ENCODE data around the gene PRR35. TPM values are rescaled to one million over a fixed set of nuclear protein-coding genes. Genes with fewer than 3 reads are reported as not detected.

PRR35 gene
- total RNA-seq, result not detected
- long read RNA-seq, result 0 reads

DNA sequence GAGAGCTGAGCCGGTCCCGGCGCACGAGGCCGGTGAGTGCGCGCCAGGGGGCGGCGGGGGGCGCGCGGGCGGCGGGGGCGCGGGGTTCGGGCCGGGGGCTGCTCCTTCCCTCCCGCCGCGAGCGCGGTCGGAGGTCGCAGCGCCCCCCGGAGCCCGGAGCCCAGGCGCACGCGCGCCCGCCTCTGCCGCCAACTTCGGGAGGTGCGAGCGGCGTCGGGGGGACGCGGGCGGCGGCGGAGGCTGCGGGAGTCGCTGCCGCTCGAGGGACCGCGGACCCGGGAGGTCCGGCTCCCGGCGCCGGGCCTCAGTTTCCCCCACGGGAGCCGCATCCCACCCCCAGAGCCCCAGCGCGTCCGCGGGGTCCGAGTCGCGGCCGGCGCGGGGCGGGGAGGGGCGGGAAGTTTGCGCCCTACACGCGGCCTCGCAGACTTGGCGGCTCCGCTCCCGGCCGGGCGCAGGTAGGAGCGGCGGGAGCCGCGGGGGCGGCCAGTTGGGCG lies at the start of gene PRR35:
PRR35 (plus strand) TSS at position 191 of the 497 bp plus-strand sequence. CDS start 2,901 bp downstream, outside the sequence.
- no peak for ATAC-seq (ENCODE audit: poor library complexity)
- DNase-seq, result no peak
- intact Hi-C loops (cut with DNase I), result no loop called here

DNA sequence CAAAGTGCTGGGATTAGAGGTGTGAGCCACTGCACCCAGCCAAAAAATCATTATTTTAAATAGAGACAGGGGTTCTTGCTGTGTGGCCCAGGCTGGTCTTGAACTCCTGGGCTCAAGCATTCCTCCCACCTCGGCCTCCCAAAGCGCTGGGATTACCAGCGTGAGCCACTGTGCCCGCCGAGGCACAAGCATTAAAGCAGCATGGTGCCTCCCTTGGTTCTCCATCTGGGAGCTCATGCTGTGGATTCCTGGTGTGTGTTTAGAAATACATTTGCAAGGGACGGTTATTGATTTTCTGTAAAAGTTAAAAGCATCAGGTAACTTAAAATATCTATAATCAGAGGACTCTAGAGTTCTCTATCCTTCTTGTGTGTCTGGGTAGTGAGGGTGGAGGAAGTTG lies 47.4 kb upstream of the PRR35 start:
- no peak for ATAC-seq (ENCODE audit: poor library complexity)
- intact Hi-C loops (cut with DNase I), result no loop called here

GRCh38 chr16:513950-514349 lies 46.2 kb upstream of the PRR35 start:
- no peak for ATAC-seq (ENCODE audit: poor library complexity)
- intact Hi-C loops (cut with DNase I), result no loop called here

More for the DNA sequence above, 47.4 kb upstream of the PRR35 start:
- DNase-seq, result no peak

DNA sequence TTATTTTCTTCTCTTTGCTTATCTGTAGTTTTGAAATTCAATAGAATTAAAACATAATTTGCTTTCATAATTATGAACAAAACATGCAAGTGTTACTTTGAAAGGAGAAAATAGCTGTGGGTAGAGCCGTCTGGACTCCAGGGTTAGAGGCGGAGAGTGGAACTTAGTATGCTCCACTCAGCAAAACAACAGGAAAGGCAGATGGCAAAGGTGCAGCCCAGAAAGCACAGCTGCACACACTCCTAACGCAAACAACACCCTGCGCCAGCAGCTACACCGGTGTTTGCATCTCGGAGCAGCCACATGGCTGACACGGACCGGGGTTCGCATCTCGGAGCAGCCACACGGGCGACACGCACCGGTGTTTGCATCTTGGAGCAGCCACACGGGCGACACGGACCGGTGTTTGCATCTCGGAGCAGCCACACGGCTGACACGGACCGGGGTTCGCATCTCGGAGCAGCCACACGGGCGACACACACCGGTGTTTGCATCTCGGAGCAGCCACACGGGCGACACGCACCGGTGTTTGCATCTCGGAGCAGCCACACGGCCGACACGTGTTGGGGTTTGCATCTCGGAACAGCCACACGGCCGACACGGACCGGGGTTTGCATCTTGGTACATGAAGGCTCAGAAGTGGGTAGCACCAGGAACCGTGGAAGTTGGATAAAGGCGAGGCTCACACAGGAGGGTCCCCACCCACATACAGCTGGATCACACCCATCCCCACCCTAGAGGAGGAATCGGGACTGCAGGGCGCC lies 44.8 kb upstream of the PRR35 start:
- ATAC-seq (ENCODE audit: poor library complexity) (no peak), DNase-seq (no peak)
- intact Hi-C loops (cut with DNase I), result no loop called here

More at GRCh38 chr16:513950-514349, 46.2 kb upstream of the PRR35 start:
- DNase-seq, result no peak

- intact Hi-C loops (cut with DNase I), result no loop called here
- ATAC-seq (ENCODE audit: poor library complexity) (no peak), DNase-seq (no peak)
Measured at GRCh38 chr16:515939-516226, 44.3 kb upstream of the PRR35 start.

DNA sequence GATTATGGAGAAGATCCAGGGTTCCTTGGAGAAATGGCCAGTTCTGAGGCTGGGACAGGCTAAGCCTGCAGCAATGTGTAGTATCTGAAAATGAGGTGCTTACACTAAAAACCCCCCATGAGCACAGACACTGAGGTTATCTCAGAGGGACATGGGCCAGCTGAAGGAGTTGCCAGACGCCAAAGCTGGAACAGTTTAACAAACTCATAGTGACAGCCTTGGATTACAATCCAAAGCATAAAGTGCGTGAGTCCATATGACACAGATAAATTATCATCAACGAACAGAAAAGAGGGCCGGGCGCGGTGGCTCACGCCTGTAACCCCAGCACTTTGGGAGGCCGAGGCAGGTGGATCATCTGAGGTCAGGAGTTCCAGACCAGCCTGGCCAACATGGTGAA lies 43.9 kb upstream of the PRR35 start:
- no peak for ATAC-seq (ENCODE audit: poor library complexity)
- intact Hi-C loops (cut with DNase I), result no loop called here

DNA sequence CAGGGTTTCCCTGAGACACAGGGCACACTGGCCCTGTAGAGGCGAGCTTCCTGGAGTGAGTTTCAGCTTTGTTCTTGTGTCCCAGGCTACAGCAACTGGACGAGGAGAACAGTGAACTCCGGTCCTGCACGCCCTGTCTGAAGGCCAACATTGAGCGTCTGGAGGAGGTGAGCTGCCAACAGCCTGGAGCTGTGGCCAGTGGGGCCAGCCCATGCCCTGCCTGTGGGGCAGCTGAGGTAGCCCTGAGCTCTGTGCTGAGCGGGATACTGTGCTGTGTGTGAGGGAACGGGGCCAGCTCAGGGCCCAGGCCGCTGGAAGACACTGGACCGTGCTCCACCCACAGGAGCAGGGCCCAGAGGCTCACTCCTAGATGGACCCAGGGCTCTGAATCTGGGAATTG lies 41.3 kb upstream of the PRR35 start:
- DNase-seq, result no peak
- ATAC-seq (ENCODE audit: poor library complexity), result no peak
- intact Hi-C loops (cut with DNase I), result no loop called here

More for the DNA sequence above, 43.9 kb upstream of the PRR35 start:
- no peak for DNase-seq

DNA sequence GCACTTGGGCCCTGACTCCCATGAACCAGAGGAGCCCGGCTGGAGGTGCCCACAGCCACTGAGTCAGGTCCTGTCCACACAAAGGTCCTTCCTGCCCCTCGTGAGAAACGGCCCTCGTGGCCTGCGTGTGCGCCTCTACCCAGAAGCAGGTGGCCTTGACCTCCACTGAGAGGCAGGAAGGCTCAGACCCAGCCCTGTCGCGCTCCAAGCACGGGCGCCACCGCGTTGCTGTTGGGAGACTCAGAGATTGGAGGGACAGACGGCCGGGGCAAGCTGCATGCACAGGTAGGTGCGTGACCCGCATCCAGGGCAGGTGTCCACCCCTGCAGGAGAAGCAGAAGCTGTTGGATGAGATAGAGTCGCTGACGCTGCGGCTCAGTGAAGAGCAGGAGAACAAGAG lies 40.8 kb upstream of the PRR35 start:
- ATAC-seq (ENCODE audit: poor library complexity) (no peak), DNase-seq (no peak)
- intact Hi-C loops (cut with DNase I), result no loop called here

DNA sequence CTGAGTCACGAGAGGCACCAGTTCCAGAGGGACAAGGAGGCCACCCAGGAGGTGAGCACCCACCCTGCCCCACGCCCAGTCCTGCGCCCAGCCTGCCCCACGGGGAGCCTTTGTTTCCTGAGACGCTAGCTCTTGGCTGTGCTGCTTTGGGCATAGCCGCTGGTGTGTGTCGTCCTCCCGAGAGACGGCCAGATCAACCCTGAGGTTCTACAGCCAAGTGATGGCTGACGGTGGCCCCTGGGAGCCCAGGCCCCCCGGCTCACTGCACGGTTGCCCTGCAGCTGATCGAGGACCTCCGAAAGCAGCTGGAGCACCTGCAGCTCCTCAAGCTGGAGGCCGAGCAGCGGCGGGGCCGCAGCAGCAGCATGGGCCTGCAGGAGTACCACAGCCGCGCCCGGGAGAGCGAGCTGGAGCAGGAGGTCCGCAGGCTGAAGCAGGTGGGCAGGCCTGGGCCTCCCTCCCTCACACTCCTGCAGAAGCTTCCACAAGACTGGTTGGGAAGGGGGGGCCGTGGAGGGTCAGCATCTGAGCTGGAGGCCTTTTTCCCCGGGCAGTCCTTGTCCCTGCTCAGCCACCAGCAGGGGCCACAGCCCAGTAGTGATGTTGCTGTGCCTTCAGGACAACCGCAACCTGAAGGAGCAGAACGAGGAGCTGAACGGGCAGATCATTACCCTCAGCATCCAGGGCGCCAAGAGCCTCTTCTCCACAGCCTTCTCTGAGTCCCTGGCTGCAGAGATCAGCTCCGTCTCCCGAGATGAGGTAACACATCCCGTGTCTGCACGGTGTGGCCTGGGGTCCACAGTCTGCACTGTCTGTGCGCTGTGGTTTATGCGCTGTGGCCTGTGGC lies 40.1 kb upstream of the PRR35 start:
- intact Hi-C loops (cut with DNase I), result loop anchor here (10.0 kb wide), 1 partner anchor 95 kb away; the partner anchor contains the start of gene RAB11FIP3
- no peak for ATAC-seq (ENCODE audit: poor library complexity)
- DNase-seq, result no peak

- DNase-seq (no peak), ATAC-seq (ENCODE audit: poor library complexity) (no peak)
- intact Hi-C loops (cut with DNase I), result loop anchor here (10.0 kb wide), 1 partner anchor 96 kb away; the partner anchor contains the start of gene RAB11FIP3
Measured at GRCh38 chr16:520847-521246, 39.3 kb upstream of the PRR35 start.

GRCh38 chr16:521381-522210 lies 38.6 kb upstream of the PRR35 start:
- ATAC-seq (ENCODE audit: poor library complexity) (no peak), DNase-seq (no peak)
- intact Hi-C loops (cut with DNase I), result loop anchor here (10.0 kb wide), 1 partner anchor 97 kb away; the partner anchor contains the start of gene RAB11FIP3

DNA sequence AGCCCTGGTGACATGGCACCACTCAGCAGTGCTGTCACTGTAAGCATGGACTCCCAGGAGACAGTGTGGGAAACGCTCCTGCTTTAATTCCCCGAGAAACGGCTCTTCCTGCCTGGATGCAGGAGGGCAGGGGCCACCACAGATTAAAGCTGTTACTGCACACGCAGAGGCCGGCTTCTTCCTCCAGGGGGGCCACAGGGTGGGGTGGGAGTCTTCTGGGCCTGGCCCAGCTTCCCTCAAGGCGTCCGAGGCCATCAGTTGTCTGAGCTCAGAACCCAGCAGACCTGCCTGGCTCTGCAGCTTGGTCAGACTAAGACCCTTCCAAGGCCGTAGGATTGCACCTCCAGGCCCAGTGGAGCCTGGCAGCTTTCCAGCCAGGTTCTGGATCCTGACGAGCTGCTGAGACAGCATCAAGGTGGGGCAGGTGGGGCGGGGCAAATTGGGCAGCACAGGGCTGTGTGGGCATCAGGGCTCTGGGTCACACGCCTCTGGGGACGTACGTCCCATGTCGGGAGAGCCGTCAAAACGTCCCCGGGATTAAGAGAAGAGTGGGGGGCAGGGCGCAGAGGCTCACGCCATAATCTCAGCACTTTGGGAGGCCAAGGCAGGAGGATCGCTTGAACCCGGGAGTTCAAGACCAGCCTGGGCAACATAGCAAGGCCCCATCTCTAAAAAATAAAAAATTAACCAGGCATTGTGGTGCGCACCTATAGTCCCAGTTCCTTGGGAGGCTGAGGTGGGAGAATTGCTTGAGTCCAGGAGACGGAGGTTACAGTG lies 37.7 kb upstream of the PRR35 start:
- no peak for ATAC-seq (ENCODE audit: poor library complexity)
- intact Hi-C loops (cut with DNase I), result loop anchor here (10.0 kb wide), 1 partner anchor 98 kb away; the partner anchor contains the start of gene RAB11FIP3
- no peak for DNase-seq

- intact Hi-C loops (cut with DNase I), result loop anchor here (10.0 kb wide), 1 partner anchor 98 kb away; the partner anchor contains the start of gene RAB11FIP3
- DNase-seq (no peak), ATAC-seq (ENCODE audit: poor library complexity) (no peak)
Measured at GRCh38 chr16:523097-523741, 37.0 kb upstream of the PRR35 start.

GRCh38 chr16:524274-525040 lies 35.7 kb upstream of the PRR35 start:
- DNase-seq (no peak), ATAC-seq (ENCODE audit: poor library complexity) (no peak)
- intact Hi-C loops (cut with DNase I), result loop anchor here (10.0 kb wide), 1 partner anchor 100 kb away; the partner anchor contains the start of gene RAB11FIP3

GRCh38 chr16:525123-525519 lies 35.1 kb upstream of the PRR35 start:
- intact Hi-C loops (cut with DNase I), result loop anchor here (10.0 kb wide), 1 partner anchor 100 kb away; the partner anchor contains the start of gene RAB11FIP3
- ATAC-seq (ENCODE audit: poor library complexity) (no peak), DNase-seq (no peak)

GRCh38 chr16:525520-526180 lies 34.5 kb upstream of the PRR35 start:
- intact Hi-C loops (cut with DNase I), result loop anchor here (10.0 kb wide), 1 partner anchor 101 kb away; the partner anchor contains the start of gene RAB11FIP3

More at GRCh38 chr16:525520-526180, 34.5 kb upstream of the PRR35 start:
- DNase-seq (no peak), ATAC-seq (ENCODE audit: poor library complexity) (no peak)

Measured in Right ventricle myocardium superior (tissue), 1 donor.